Lung (tissue), 12 donors: ENCODE results near the gene RWDD2A. TPM values are rescaled to one million over a fixed set of nuclear protein-coding genes. Genes with fewer than 3 reads are reported as not detected.

Experiments used
- ATAC-seq: fragments of 200-7000 bp; cut with Tn5 transposase; one replicate; pipeline ENCODE4 v1.9.1; 2020; ENCODE audit warnings: moderate number of reproducible peaks; ENCODE audit not compliant: insufficient read depth, low FRiP score
- DNase-seq, 3 donors: peaks; one replicate each; pipeline ENCODE4 v3.0.0-alpha.2; 2013 to 2017
- H3K27ac ChIP-seq, 2 donors: one replicate each; pipeline ENCODE4 v1.5.1; 2013; ENCODE audit warnings: mild to moderate bottlenecking in 2 of 2, moderate library complexity in 2 of 2, control low read depth in 1 of 2, inconsistent platforms in 1 of 2, low read depth in 1 of 2, low read length in 1 of 2
- H3K27me3 ChIP-seq, 3 donors: one replicate each; pipeline ENCODE4 v1.5.1; 2013; ENCODE audit warnings: low read length in 2 of 3; ENCODE audit not compliant: control insufficient read depth in 3 of 3, insufficient read depth in 3 of 3
- H3K36me3 ChIP-seq, 4 donors: one replicate each; pipeline ENCODE4 v1.5.1; 2013; ENCODE audit warnings: low read length in 4 of 4, mild to moderate bottlenecking in 1 of 4, moderate library complexity in 1 of 4; ENCODE audit not compliant: control insufficient read depth in 4 of 4, insufficient read depth in 4 of 4
- H3K4me1 ChIP-seq, 5 donors: one replicate each; pipeline ENCODE4 v1.5.1; 2013; ENCODE audit warnings: low read length in 5 of 5, mild to moderate bottlenecking in 2 of 5, moderate library complexity in 1 of 5; ENCODE audit not compliant: control insufficient read depth in 5 of 5, insufficient read depth in 5 of 5
- H3K4me3 ChIP-seq: one replicate; pipeline ENCODE4 v1.5.1; 2013; ENCODE audit warnings: mild to moderate bottlenecking, control low read depth, moderate library complexity
- H3K9ac ChIP-seq, 2 donors: one replicate each; pipeline ENCODE4 v1.5.1; 2013; ENCODE audit warnings: low read length in 2 of 2, control low read depth in 1 of 2; ENCODE audit not compliant: insufficient read depth in 1 of 2
- H3K9me3 ChIP-seq, 4 donors: one replicate each; pipeline ENCODE4 v1.5.1; 2013; ENCODE audit warnings: low read length in 3 of 4, mild to moderate bottlenecking in 1 of 4, moderate library complexity in 1 of 4; ENCODE audit not compliant: control insufficient read depth in 4 of 4, insufficient read depth in 3 of 4
- CTCF ChIP-seq: IDR thresholded peaks from 2 replicates; pipeline ENCODE4 v1.5.1; 2012; ENCODE audit warnings: mild to moderate bottlenecking; ENCODE audit errors: control extremely low read depth, extremely low read depth
- WGBS, 2 donors: extraction: QIAGEN DNeasy Blood & Tissue Kit; methylation state at CpG; one replicate each; pipeline ENCODE4 v1.1.7; 2013; 5-methylcytosine and 5-hydroxymethylcytosine counted together
- polyA plus RNA-seq, 2 donors: library from polyadenylated mRNA; stranded (reverse); fragments of 200-250 nt; gene quantifications; one replicate each; pipeline ENCODE4 v1.2.1, GENCODE V29; 2013
- total RNA-seq, 2 donors: library from RNA; depleted of rRNA in 1 of 2; stranded (reverse); fragments of >200 nt in 1 of 2; gene quantifications; one replicate each; pipeline ENCODE4 v1.2.1, GENCODE V29; 2014 to 2021
- donor health status: control.
- donor health status: control.
- donor health status: Bipolar disorder and iron deficiency.
- donor health status: healthy.
- donor health status: DM: yes; HTN: yes; CAD: no.

Gene RWDD2A
- total and polyA plus RNA-seq, 4 donors = 1.8 to 3.6 (median 2.6) TPM

GRCh38 chr6:83176246-83176645 lies 16.9 kb upstream of the RWDD2A start:
- no peak overlapping the region for H3K9ac ChIP-seq
- no peak overlapping the region for H3K27ac ChIP-seq
- H3K9me3 ChIP-seq = no peaks in the 10 kb centered on the region
- peaks cover 0 to 5% (median 0%) of the 10 kb centered on the region in 5 donors for H3K4me1 ChIP-seq
- peaks cover 3 to 51% (median 39%) of the 10 kb centered on the region in 4 donors for H3K36me3 ChIP-seq
- no peak for TF ChIP-seq CTCF
- peak; percentile 48 to 89 (median 87) for DNase-seq
- no peaks in the 10 kb centered on the region for H3K27me3 ChIP-seq
- 86 to 90% methylated on average over 4 of the region's 4 CpGs for WGBS, 2 donors
- ATAC-seq = no peak
- no peak overlapping the region for H3K4me3 ChIP-seq

- H3K27ac ChIP-seq = no peak overlapping the region
- no peaks in the 10 kb centered on the region for H3K27me3 ChIP-seq
- H3K9me3 ChIP-seq = no peaks in the 10 kb centered on the region
- H3K4me3 ChIP-seq = no peak overlapping the region
- ATAC-seq (no peak), DNase-seq (no peak)
- peaks cover 12 to 55% (median 40%) of the 10 kb centered on the region in 4 donors for H3K36me3 ChIP-seq
- no peak for TF ChIP-seq CTCF
- H3K4me1 ChIP-seq = peaks cover 0 to 5% (median 3%) of the 10 kb centered on the region in 5 donors
- H3K9ac ChIP-seq = no peak overlapping the region
Observed at GRCh38 chr6:83180426-83180950, 12.7 kb upstream of the RWDD2A start.

- H3K27me3 ChIP-seq = no peaks in the 10 kb centered on the region
- H3K9me3 ChIP-seq = no peaks in the 10 kb centered on the region
- peaks cover 18 to 59% (median 34%) of the 10 kb centered on the region in 4 donors for H3K36me3 ChIP-seq
- H3K4me3 ChIP-seq = no peak overlapping the region
- no peak for ATAC-seq
- TF ChIP-seq CTCF = no peak
- no peak overlapping the region for H3K27ac ChIP-seq
- DNase-seq = no peak
- no peak overlapping the region for H3K9ac ChIP-seq
- H3K4me1 ChIP-seq = peaks cover 0 to 3% (median 0%) of the 10 kb centered on the region in 5 donors
- WGBS, 2 donors = 88 to 94% methylated on average over 1 of the region's 1 CpG
Observed at GRCh38 chr6:83182114-83182513, 11.0 kb upstream of the RWDD2A start.
